ENCODE measurements around the gene SLC11A1.

GRCh38 chr2:218354850-218355443 lies 27.1 kb upstream of the SLC11A1 start:
- TF ChIP-seq MXI1 (IDR thresholded peaks at IDR 0.05; ENCODE audit: borderline replicate concordance, low read depth, low read length) (no peak), SMC3 (IDR thresholded peaks at IDR 0.05; ENCODE audit: low read depth, low read length) (no peak), POLR2A (IDR thresholded peaks at IDR 0.05; ENCODE audit: low read depth, low read length) (no peak), CTCF (conservative IDR thresholded peaks at IDR 0.05; ENCODE audit: low read depth, low read length) (no peak), CEBPB (IDR thresholded peaks at IDR 0.05; ENCODE audit: low read depth, low read length) (no peak), ELK1 (IDR thresholded peaks at IDR 0.05; ENCODE audit: borderline replicate concordance, low read depth, low read length) (no peak), RAD21 (IDR thresholded peaks at IDR 0.05; ENCODE audit: low read length) (no peak)
